Memory B cell (primary cell): Measurements from ENCODE around the gene WHRN.

Experiments
- ATAC-seq: fragments of 150-1000 bp; cut with Tn5 transposase; 2 replicates; pipeline ENCODE4 v1.10.0; 2021; ENCODE audit warnings: low read depth, mild to moderate bottlenecking, moderate library complexity
- DNase-seq, 2 donors: peaks; one replicate each; pipeline ENCODE4 v3.0.0; 2022; ENCODE audit warnings: low spot score in 2 of 2
- H3K27ac Mint-ChIP-seq: one replicate; pipeline ENCODE4 v1.8.0; 2022; ENCODE audit warnings: mild to moderate bottlenecking, moderate library complexity, mixed read lengths
- H3K27me3 Mint-ChIP-seq: one replicate; pipeline ENCODE4 v1.8.0; 2022; ENCODE audit warnings: mixed read lengths
- H3K36me3 Mint-ChIP-seq: one replicate; pipeline ENCODE4 v1.8.0; 2022; ENCODE audit warnings: mild to moderate bottlenecking, mixed read lengths
- H3K4me1 Mint-ChIP-seq: one replicate; pipeline ENCODE4 v1.8.0; 2022; ENCODE audit warnings: mixed read lengths
- H3K4me3 Mint-ChIP-seq: one replicate; pipeline ENCODE4 v1.8.0; 2022; ENCODE audit warnings: mild to moderate bottlenecking, moderate library complexity, mixed read lengths
- H3K9me3 Mint-ChIP-seq: one replicate; pipeline ENCODE4 v1.8.0; 2022; ENCODE audit warnings: mixed read lengths

Gene WHRN

DNA sequence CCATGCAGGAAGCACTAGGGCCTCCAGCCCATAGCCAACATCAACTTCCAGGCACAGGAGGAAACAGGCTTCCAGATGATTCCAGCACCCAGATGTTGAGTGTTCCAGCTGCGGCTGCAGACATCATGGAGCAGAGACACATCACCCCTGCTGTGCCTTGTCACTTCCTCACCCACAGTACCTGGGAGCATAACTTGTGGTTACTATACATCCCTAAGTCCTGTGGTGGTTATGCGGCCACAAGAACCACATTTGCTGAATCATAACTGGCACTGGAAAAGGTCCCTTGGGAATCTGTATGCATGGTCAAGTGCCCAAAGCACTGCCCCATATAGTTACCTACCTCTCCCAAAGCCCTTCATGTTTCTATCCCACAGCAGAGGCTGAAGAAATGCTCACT lies 56.6 kb downstream of the WHRN start:
- DNase-seq (no peak), ATAC-seq (no peak)
- Mint-ChIP-seq H3K27me3 (no peaks in the 10 kb centered on the region), H3K36me3 (peaks cover 2% of the 10 kb centered on the region), H3K4me3 (no peak overlapping the region), H3K4me1 (peaks cover 43% of the 10 kb centered on the region), H3K27ac (peak overlapping the region; percentile 59), H3K9me3 (peaks cover 6% of the 10 kb centered on the region)

DNA sequence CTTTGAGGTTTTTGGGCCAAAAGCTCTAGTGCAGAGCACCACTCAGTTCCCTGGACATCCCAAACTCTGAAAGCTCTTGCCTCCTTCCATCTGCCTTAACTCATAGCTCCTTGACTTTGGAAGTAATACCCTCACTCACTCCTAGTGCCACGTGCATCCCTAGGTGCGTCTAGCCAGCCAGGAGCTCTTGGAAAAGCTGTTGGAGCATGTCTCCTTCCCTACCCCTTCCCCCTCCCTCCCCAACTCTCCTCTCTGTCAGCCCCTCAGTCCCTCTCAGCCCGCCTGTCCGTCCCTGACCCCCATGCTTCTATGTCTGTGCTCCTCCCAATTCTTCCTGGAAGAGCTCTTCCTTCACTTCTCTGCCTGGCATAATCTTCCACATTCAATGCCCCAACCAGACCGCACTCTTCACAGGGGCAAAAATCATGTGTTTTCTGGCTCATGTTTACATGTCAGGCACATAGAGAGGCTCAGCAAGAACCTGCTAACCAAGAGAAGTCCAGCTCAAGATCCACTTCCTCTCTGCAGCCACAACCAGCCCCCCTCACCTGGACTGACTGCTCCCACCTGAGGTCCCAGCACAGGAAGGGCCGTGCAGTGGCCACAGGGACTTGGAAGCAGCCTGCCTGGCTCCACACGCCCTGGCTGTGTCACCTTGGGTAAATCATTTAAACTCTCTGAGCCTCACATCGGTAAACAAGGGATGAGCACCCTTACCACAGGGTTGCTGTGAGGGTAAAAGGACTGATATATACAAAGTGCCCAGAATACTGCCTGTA lies 58.4 kb downstream of the WHRN start:
- no peak for ATAC-seq
- no peaks in the 10 kb centered on the region for H3K27me3 Mint-ChIP-seq
- peaks cover 32% of the 10 kb centered on the region for H3K4me1 Mint-ChIP-seq
- peaks cover 9% of the 10 kb centered on the region for H3K36me3 Mint-ChIP-seq
- no peak overlapping the region for H3K4me3 Mint-ChIP-seq
- peaks cover 7% of the 10 kb centered on the region for H3K9me3 Mint-ChIP-seq
- no peak for DNase-seq
- peak overlapping the region; percentile 59 for H3K27ac Mint-ChIP-seq

- peaks cover 25% of the 10 kb centered on the region for H3K4me1 Mint-ChIP-seq
- peak overlapping the region; percentile 43 for H3K27ac Mint-ChIP-seq
- no peaks in the 10 kb centered on the region for H3K27me3 Mint-ChIP-seq
- no peak overlapping the region for H3K4me3 Mint-ChIP-seq
- DNase-seq = no peak
- H3K36me3 Mint-ChIP-seq = peaks cover 9% of the 10 kb centered on the region
- no peak for ATAC-seq
- peaks cover 7% of the 10 kb centered on the region for H3K9me3 Mint-ChIP-seq
Measured at GRCh38 chr9:114446036-114446435, 59.2 kb downstream of the WHRN start.

GRCh38 chr9:114445616-114446015 lies 59.7 kb downstream of the WHRN start:
- H3K27me3 Mint-ChIP-seq = no peaks in the 10 kb centered on the region

GRCh38 chr9:114442022-114442421 lies 63.3 kb downstream of the WHRN start:
- Mint-ChIP-seq H3K36me3 (peaks cover 9% of the 10 kb centered on the region), H3K27ac (no peak overlapping the region), H3K4me3 (no peak overlapping the region), H3K9me3 (peaks cover 7% of the 10 kb centered on the region), H3K4me1 (peaks cover 4% of the 10 kb centered on the region), H3K27me3 (no peaks in the 10 kb centered on the region)
- DNase-seq (no peak), ATAC-seq (no peak)

More at GRCh38 chr9:114445616-114446015, 59.7 kb downstream of the WHRN start:
- peaks cover 21% of the 10 kb centered on the region for H3K4me1 Mint-ChIP-seq
- no peak overlapping the region for H3K4me3 Mint-ChIP-seq
- H3K36me3 Mint-ChIP-seq = peaks cover 9% of the 10 kb centered on the region
- H3K9me3 Mint-ChIP-seq = peaks cover 7% of the 10 kb centered on the region
- DNase-seq = no peak
- no peak for ATAC-seq
- peak overlapping the region; percentile 43 for H3K27ac Mint-ChIP-seq

DNA sequence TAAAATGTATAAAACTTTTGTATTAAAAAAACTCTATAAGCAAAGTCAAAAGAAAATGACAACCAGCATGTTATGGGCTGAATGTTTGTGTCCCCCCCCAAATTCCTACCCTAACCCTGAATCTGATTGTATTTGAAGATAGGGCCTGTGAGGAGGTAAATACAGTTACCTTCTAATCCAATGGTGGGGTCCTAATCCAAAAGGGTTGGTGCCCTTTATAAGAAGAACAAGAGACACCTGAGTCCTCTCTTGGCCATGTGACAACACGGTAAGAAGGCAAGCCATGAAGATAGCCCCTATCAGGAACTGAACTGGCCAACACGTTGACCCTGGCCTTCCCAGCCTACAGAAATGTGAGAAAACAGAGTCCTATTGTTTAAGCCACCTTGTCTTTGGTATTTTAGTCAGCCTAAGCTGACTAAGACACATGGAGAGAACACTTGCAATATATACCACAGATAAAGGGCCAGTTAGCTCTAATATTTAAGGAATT lies 67.8 kb downstream of the WHRN start:
- Mint-ChIP-seq H3K4me1 (no peaks in the 10 kb centered on the region), H3K27ac (no peak overlapping the region), H3K36me3 (no peaks in the 10 kb centered on the region), H3K4me3 (no peak overlapping the region), H3K9me3 (no peaks in the 10 kb centered on the region), H3K27me3 (no peaks in the 10 kb centered on the region)
- no peak for ATAC-seq
- DNase-seq = no peak

DNA sequence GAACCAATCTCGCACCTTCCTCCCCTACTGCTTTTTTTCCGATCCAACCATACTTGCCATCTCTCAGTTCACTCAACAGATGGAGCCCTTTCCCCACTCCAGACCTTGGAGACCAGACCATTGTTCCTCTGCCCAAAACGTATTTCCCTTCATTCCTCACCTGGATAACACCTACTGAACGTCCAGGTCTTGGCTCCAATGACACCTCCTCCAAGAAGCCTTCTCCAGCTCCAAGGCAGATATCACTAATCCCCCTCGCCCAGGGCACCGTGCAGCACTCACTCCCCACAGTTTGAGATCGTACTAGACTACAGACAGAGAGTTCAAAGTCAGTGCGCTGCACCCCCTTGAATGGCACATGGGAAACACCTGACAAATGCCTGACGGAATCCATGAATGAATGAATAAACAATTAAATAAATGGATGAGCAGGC lies 70.4 kb downstream of the WHRN start:
- ATAC-seq (peak; percentile 58), DNase-seq (peak in 1 of 2 donors; percentile 35)
- Mint-ChIP-seq H3K27me3 (no peaks in the 10 kb centered on the region), H3K4me3 (no peak overlapping the region), H3K36me3 (no peaks in the 10 kb centered on the region), H3K4me1 (no peaks in the 10 kb centered on the region), H3K9me3 (no peaks in the 10 kb centered on the region), H3K27ac (no peak overlapping the region)

- Mint-ChIP-seq H3K27me3 (peaks cover 1% of the 10 kb centered on the region), H3K27ac (no peak overlapping the region), H3K9me3 (no peaks in the 10 kb centered on the region), H3K4me3 (no peak overlapping the region), H3K4me1 (no peaks in the 10 kb centered on the region), H3K36me3 (no peaks in the 10 kb centered on the region)
- no peak for DNase-seq
- ATAC-seq = no peak
Measured at GRCh38 chr9:114433720-114434255, 71.5 kb downstream of the WHRN start.

DNA sequence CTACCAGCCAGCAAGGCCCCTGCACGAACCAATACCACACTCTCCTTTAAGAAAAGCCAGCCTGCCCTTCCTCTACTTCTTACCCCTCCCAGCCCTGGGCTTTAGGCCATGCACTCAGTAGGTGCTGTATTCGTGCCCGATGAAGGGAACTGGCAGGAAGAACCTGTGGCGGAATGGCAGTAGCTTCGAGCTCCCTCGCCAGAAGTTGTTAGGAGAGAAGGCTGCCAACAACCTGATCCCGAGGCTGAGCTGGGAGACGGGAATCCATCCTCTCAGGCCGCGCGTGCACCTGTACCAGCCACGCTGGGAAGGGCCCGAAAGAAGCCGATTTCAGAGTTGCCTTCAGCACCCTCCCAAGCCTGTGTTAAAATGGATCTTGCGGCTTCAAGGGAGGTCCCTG lies 72.2 kb downstream of the WHRN start:
- no peak for DNase-seq
- Mint-ChIP-seq H3K36me3 (no peaks in the 10 kb centered on the region), H3K9me3 (no peaks in the 10 kb centered on the region), H3K27ac (no peak overlapping the region), H3K4me3 (no peak overlapping the region), H3K27me3 (peaks cover 1% of the 10 kb centered on the region), H3K4me1 (no peaks in the 10 kb centered on the region)
- ATAC-seq = no peak

DNA sequence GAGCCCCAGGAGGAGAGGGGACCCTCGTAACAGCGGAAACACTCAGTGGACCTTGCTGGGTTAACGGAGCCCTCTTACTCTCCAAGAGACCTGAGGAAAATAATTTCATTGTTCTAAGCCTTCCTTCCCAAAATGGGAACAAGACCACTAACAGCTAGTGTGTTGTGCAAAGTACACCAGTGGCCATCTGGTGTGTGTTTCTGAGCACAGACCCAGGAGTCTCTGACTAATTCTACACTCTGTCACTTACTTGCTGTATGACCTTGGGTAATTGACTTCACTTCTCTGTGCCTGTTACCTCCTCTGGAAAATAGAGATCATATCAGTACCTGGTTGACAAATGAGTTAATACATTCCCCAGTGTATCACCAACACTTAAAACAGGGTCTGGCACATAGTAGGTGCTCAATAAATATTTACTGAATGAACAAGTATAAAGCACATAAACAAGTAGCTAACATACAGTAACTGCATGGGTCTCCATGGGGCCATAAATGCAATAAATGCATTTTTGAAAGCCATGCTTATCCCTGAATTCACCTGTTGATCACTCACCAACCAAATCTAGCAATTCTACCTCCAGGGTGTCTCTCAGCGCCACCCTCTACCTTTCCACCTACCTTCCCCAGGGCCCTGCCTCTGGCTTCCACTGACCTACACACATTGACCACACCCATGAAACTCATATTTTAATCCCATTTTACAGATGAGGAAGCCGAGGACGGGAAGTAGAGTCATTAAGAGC lies 72.8 kb downstream of the WHRN start:
- H3K27me3 Mint-ChIP-seq = peaks cover 1% of the 10 kb centered on the region
- no peaks in the 10 kb centered on the region for H3K36me3 Mint-ChIP-seq
- ATAC-seq (no peak), DNase-seq (no peak)
- H3K9me3 Mint-ChIP-seq = no peaks in the 10 kb centered on the region
- H3K27ac Mint-ChIP-seq = no peak overlapping the region
- H3K4me3 Mint-ChIP-seq = no peak overlapping the region
- no peaks in the 10 kb centered on the region for H3K4me1 Mint-ChIP-seq

DNA sequence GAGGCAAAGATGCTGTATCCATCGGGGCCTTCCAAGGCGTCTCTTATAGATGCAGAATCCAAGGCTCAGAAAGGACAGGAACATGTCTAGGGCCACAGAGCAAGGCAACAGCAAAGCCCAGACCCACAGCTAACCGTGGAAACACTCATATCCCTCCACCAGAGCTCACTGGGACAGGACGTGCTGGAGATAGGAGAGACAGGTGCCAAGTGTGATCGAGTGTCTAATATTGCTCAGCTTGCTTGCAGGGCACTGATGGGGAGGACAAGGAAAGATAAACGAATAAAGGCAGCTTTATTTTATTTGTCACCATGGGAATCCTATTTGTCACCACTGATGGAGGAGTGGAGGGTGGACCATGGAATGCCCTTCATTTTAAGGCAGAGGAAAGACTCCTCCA lies 73.5 kb downstream of the WHRN start:
- no peaks in the 10 kb centered on the region for H3K4me1 Mint-ChIP-seq
- no peaks in the 10 kb centered on the region for H3K36me3 Mint-ChIP-seq
- H3K27me3 Mint-ChIP-seq = peaks cover 1% of the 10 kb centered on the region
- H3K27ac Mint-ChIP-seq = no peak overlapping the region
- DNase-seq (no peak), ATAC-seq (no peak)
- H3K4me3 Mint-ChIP-seq = no peak overlapping the region
- H3K9me3 Mint-ChIP-seq = no peaks in the 10 kb centered on the region

DNA sequence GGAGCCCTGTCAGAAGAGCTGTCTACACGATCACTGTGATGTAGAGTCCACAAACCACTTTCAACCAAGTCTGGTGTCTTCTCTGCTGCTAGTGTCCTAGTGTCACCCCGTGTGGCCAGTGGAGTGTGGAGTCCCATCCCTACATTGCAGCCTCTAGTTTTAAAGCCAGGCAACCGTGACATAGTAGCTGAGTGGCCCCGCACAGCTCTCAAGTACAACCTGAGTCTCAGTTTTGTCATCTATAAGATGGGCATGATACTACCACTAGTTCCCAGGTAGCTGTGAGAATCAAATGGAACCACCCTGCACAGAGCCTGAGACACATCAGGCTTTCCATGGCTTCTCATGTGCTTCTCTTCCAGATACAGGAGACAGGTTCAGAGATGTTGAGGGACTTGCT lies 74.3 kb downstream of the WHRN start:
- DNase-seq = no peak
- no peaks in the 10 kb centered on the region for H3K4me1 Mint-ChIP-seq
- H3K4me3 Mint-ChIP-seq = no peak overlapping the region
- no peaks in the 10 kb centered on the region for H3K9me3 Mint-ChIP-seq
- H3K27ac Mint-ChIP-seq = no peak overlapping the region
- H3K27me3 Mint-ChIP-seq = peaks cover 1% of the 10 kb centered on the region
- ATAC-seq = no peak
- H3K36me3 Mint-ChIP-seq = no peaks in the 10 kb centered on the region

DNA sequence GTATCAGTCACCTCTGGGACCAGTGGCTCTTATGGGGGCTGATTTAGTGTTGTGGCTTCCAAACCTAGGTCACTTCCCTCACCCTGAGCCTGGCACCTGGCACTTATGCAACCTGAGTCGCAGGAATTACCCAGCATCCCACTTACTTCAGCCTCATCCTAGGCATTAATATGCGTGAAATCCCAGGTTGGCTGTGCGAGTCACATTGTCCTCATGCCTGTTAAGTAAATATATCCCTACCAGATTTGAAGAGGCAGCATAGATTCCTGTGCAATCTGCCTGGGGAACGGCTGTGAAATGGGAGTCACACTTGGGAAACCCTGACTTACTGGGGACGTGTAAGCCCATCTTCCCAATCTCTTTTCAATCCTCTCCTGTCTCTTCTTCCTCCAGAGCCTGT lies 74.8 kb downstream of the WHRN start:
- H3K4me1 Mint-ChIP-seq = no peaks in the 10 kb centered on the region
- H3K4me3 Mint-ChIP-seq = no peak overlapping the region
- DNase-seq = no peak
- H3K9me3 Mint-ChIP-seq = no peaks in the 10 kb centered on the region
- peaks cover 1% of the 10 kb centered on the region for H3K27me3 Mint-ChIP-seq
- H3K27ac Mint-ChIP-seq = no peak overlapping the region
- ATAC-seq = no peak
- peaks cover 1% of the 10 kb centered on the region for H3K36me3 Mint-ChIP-seq

DNA sequence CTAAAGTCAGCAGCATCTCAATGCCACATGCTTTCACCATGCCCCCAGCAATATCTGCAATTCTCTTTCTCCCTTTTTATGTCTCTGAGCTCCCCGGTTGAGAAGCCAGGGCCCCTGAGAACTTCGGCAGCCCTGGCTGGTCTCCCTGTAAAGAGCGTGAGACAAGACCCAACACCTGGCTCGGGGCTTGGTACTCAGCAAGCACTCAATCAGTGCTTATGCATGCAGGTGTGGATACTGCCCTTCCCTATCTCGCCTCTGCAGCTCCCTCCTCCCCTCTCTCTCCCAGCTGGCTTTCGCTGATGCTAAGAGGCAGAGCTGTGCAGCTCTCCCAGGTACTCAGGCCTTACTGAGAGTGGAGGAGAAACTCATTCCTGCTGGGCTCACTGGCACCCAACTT lies 75.8 kb downstream of the WHRN start:
- no peak for DNase-seq
- Mint-ChIP-seq H3K9me3 (no peaks in the 10 kb centered on the region), H3K36me3 (peaks cover 6% of the 10 kb centered on the region), H3K4me1 (no peaks in the 10 kb centered on the region), H3K27ac (no peak overlapping the region), H3K27me3 (peaks cover 1% of the 10 kb centered on the region), H3K4me3 (no peak overlapping the region)
- no peak for ATAC-seq
